HG02588 (cell line): ENCODE measurements around the gene MAPKAP1.

Experiments
- ATAC-seq: cut with Tn5 transposase; IDR thresholded peaks from one replicate; pipeline ENCODE4 v1.9.1; 2021; ENCODE audit warnings: mild to moderate bottlenecking, moderate library complexity; ENCODE audit not compliant: unreplicated experiment

The MAPKAP1 gene

GRCh38 chr9:125544484-125544883 lies 162.5 kb downstream of the MAPKAP1 start:
- no peak for ATAC-seq

DNA sequence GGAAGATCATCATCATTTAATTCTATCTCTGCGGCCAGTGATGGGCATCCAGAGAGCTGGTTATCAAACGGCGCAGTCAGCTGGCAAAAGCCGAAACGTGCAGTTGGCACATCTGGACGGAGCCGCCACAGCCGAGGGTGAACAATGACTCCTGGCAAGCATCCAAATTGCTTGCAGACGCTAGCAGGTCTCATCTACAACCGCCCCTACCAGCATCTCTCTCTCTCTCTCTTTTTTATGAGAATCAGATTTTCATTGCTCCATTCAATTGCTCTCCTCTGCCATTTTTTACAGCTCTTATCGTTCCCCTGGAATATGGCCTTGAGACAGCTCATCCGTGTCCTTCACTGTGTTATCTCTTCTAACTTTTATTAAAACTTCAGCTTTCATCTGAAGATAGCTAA lies 165.2 kb downstream of the MAPKAP1 start:
- no peak for ATAC-seq

DNA sequence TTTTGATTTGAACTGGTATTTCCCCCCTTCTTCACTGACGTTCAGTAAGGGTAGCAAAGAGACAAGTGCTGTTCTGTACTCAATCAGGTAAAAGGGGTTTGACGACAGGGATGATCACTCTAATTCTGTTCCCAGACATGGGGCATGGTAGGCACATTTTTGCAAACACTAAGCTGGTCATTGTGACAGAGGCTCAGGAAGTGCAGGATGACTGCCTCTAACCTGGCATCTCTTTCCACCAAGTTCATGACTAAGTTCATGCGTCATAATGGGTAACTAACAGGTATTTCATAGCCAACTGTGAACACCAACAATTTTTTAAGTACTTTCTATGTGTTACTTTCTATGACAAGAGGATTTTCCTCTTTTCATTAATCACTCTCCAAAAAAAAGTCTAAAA lies 166.5 kb downstream of the MAPKAP1 start:
- ATAC-seq, result no peak

DNA sequence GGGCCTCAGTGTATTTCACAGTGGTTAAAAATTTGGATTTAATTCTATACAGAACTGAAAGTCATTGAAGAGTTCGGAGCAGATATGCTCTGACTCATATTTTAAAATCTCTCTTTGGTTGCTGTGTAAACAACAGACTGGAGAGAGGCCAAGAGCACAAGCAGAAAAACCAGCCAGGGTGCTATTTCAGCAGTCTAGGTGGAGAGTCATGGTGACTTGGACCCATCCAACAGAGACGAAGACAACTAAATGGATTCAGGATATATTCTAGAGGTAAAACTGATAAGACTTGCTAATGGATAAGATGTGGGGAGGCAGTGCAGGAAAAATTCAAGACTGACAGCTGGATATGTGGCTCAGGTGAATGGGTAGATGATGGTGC lies 168.9 kb downstream of the MAPKAP1 start:
- ATAC-seq, result no peak

DNA sequence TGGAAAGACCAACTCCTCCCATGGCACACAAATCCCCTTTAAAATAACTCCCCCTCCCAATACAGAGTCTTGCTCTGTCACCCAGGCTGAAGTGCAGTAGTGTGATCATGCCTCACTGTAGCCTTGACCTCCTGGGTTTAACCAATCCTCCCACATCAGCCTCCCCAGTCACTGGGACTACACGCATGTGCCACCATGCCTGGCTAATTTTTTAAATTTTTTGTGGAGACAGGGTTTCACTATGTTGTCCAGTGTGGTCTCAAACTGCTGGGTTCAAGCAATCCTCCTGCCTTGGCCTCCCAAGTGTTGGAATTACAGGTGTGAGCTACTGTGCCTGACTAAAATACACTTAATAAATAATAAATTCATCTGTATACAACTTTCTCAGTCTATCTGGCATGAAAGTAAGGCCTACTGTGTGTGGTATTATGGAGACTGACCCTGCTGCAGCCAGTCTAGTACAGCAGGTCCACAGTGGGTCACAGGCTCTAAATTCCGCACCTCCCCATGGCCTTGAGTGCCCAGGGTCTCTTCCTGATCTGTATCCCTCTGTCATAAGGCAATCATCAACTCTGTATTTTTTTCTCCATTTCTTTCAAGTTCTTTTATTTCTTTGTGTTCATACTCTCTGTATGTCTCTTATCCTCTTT lies 169.4 kb downstream of the MAPKAP1 start:
- no peak for ATAC-seq

- ATAC-seq, result no peak
These were observed 170.2 kb downstream of the MAPKAP1 start for GRCh38 chr9:125536776-125537175.

- ATAC-seq, result no peak
These were observed 170.7 kb downstream of the MAPKAP1 start for GRCh38 chr9:125536167-125536772.

GRCh38 chr9:125534971-125535701 lies 171.9 kb downstream of the MAPKAP1 start:
- no peak for ATAC-seq

- no peak for ATAC-seq
These were observed 174.0 kb downstream of the MAPKAP1 start for GRCh38 chr9:125532812-125533594.

DNA sequence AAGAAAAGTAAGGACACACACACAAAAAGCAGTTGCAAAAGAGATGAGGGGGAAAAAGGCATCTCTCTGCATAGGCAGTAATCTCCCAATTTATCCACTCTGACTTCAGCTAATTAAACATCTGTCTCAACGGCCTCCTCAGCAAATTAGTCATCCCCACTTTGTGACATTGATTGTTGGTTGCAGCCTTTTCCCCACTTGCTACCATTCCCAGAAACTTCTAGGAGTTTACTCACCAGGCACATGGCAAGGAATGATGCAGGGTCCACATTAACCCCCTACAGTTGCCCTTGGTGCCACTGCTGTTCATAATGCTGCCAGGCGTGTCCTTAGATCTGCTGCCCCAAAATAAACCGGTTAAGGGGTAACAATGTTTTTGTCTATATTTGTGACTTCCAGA lies 174.6 kb downstream of the MAPKAP1 start:
- ATAC-seq, result no peak

DNA sequence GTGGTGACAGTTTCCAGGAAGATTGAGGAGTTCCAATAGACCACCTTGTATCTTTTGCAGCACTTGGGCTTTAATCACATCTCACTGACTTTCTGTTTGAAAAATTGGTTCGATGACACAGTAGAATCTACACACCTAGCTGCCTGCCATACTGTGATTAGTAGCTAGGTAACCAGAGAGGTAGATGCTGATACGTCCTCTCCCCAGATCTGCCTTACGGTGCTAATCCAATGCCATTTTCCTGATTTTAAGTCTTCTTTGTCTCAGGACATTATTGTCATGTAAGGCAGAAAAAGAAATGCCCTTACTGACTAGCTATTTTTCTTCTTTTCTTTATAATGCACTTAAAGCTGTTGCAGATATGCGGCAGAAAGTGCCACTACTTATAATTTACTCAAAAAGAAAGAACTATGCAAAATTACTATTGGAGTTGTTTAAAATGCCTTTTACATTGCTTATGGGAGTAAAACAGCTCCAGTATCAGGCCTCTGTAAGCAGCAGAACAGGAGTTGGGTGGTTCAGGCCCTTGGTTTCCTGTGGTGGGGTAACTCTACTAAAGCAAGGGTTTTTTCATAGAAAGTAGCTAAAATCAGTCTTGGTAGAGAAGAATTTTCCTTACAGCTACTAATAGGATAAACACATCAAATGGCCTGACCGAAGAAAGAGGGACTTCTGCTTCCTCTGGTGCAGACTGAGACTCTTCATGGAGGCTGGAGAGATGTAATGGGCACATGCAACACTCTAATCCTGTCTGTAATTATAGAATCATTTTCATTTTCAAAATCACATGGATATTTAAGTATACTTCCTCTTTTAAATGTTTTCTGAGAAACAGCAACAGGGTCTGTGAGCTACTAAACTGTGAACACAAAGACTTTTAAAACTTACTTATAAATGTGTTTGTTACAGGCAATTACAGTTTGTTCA lies 177.2 kb downstream of the MAPKAP1 start:
- no peak for ATAC-seq

DNA sequence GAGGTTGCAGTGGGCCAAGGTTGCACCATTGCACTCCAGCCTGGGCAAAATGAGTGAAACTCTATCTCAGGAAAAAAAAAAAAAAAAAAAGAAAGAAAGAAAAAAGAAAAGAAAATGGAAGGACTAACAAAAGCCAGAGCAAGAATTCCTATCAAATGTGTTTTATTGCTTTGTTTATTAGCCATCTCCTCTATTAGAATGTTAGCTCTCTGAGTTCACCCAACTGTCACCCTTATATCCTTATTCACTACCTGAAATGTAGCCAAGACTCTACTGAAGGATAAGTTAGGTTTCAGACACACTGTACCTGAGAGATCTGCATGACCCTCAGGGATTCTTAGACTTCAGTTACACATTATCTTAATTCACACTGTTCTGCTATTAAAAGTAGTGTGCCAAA lies 177.9 kb downstream of the MAPKAP1 start:
- ATAC-seq, result no peak

GRCh38 chr9:125527471-125528002 lies 179.5 kb downstream of the MAPKAP1 start:
- no peak for ATAC-seq

DNA sequence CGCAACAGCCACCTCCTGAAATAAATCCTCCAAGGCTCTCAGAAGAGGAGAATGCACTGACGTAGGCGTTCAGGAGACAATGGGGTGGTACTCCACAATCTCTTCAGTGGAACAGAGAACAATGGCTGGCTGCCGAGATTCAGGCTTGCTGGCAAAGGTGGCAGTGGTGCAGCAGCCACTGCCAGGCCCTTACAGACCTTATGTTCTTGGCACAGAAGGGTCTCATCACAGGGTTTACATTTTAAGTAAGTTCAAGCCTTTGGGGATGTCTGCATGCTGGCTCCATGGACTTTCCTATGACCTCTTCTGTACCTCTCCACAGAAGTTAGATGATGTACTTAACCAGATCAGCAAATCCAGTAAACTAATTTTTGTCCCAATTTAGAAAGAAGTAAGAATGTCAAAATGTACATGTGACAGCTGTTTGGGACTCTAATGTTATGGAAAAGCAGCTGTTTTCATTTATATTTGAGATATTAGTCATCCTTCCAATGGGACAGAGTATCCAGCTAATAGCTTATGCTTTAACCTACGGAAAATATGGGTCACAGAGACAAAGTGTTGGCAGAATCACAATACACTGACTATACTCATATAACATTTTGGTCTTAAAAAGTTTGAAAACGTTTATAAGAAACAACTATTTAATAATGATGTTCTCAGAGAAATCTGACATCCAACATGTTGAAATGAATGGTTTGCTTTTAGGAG lies 180.9 kb downstream of the MAPKAP1 start:
- ATAC-seq, result no peak

DNA sequence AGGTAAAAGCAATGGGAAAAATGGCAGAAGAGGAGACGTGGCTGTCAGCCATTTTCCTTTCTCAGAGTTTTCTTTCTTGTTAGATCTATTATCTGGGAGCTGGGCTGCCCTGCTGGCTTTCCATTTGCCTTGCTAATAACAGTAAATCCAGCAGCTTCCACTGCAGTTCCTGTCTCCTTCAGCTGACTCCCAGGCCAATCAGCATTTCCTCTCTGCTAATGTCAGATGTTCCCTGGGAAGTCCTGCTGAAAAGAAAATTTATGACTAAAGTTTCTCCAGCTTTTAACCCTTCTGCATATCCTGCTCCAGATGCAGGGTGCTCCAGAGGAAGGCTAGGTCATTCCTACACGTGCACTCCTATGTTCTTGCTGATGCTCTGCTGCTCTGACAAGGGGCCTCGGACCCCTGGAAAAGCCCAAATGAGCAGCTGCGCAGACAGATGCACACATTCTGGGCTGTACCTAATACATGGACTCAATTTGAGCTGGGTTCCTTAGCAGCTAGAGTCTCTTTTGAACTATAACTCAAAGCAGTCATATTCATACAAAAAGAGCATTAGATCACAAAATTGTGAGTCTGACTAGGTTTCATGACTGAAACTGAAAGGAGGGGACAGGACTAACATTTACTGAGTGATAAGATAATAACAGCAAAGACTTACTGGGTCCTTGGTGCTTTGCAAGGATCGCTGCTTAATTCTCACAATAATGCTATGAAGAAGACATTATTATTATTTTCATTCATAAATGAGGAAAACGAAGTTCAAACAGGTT lies 182.2 kb downstream of the MAPKAP1 start:
- ATAC-seq, result no peak

GRCh38 chr9:125523681-125524080 lies 183.3 kb downstream of the MAPKAP1 start:
- ATAC-seq, result no peak

DNA sequence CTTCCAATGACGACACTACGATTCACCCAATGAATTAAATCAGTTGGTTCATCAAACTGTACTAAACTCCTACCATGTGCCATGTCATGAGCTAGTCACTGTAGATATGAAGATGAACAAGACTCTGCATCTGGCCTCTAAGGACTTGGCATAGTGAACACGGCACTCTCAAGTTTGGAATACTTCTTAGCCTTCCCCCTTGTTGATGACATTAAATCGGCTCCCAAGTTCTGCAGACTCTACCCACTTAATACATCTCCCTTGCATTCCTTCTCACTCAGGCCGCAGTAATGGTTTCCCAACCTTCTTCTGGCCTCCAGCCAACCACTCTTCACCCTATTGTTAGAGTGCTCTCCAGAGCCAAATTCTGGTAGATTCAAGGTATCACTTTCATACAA lies 184.7 kb downstream of the MAPKAP1 start:
- no peak for ATAC-seq

- ATAC-seq, result no peak
These were observed 185.3 kb downstream of the MAPKAP1 start for GRCh38 chr9:125521462-125522327.
